Measurements from ENCODE around the gene AKAP5. TPM values are rescaled to one million over a fixed set of nuclear protein-coding genes. Genes with fewer than 3 reads are reported as not detected.

Gene AKAP5
- total RNA-seq, 2 donors from 2014 or later, result 2.0 to 2.2 TPM

- DNase-seq (ENCODE audit: low spot score) (no peak), ATAC-seq (peak; percentile 66 to 67)
- Mint-ChIP-seq H3K9me3 (no peaks in the 10 kb centered on the region), H3K4me3 (peak overlapping the region; percentile 26), H3K4me1 (ENCODE audit: low read depth in 2 of 2) (peaks cover 22 to 39% of the 10 kb centered on the region in 2 donors), H3K36me3 (no peaks in the 10 kb centered on the region), H3K27me3 (no peaks in the 10 kb centered on the region), H3K27ac (peak overlapping the region; percentile 5 to 11)
These were observed 1.8 kb downstream of the AKAP5 start for GRCh38 chr14:64467101-64467500.

- Mint-ChIP-seq H3K36me3 (no peaks in the 10 kb centered on the region), H3K27me3 (no peaks in the 10 kb centered on the region), H3K4me1 (ENCODE audit: low read depth in 2 of 2) (peaks cover 22 to 39% of the 10 kb centered on the region in 2 donors), H3K4me3 (no peak overlapping the region), H3K27ac (peak overlapping the region; percentile 5 to 11), H3K9me3 (no peaks in the 10 kb centered on the region)
- DNase-seq (ENCODE audit: low spot score), result no peak
- ATAC-seq, result no peak
These were observed 2.3 kb downstream of the AKAP5 start for GRCh38 chr14:64467566-64467965.

GRCh38 chr14:64468451-64468850, 3.2 kb downstream of the AKAP5 start:
- H3K9me3 Mint-ChIP-seq, result no peaks in the 10 kb centered on the region
- no peak overlapping the region for H3K4me3 Mint-ChIP-seq
- peaks cover 22 to 39% of the 10 kb centered on the region in 2 donors for H3K4me1 Mint-ChIP-seq (ENCODE audit: low read depth in 2 of 2)
- DNase-seq (ENCODE audit: low spot score) (no peak), ATAC-seq (no peak)
- no peaks in the 10 kb centered on the region for H3K36me3 Mint-ChIP-seq
- peak overlapping the region; percentile 5 to 11 for H3K27ac Mint-ChIP-seq
- no peaks in the 10 kb centered on the region for H3K27me3 Mint-ChIP-seq

DNA sequence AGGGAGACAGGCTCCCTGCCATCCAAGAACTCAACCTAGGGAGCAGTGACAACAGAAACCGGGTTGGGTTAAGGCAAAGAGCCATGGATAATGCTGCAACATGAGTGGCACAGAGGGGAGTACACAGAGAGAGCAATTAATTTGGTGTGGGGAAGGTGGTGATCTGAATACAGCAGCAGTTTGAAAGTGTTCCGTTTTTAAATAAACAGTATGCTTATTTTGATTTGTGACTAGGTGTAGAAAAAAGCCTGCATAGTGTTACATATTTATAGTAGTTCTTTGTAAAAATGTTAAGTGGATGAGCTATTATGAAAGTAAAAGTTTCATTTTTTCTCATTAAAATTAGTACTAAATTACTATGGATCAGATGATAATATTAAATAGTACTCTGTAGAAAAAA, 8.7 kb downstream of the AKAP5 start:
- H3K36me3 Mint-ChIP-seq, result no peaks in the 10 kb centered on the region
- no peak for ATAC-seq
- peaks cover 4 to 6% of the 10 kb centered on the region in 2 donors for H3K4me1 Mint-ChIP-seq (ENCODE audit: low read depth in 2 of 2)
- H3K27ac Mint-ChIP-seq, result no peak overlapping the region
- no peak for DNase-seq (ENCODE audit: low spot score)
- H3K27me3 Mint-ChIP-seq, result no peaks in the 10 kb centered on the region
- peak overlapping the region; percentile 32 for H3K4me3 Mint-ChIP-seq
- H3K9me3 Mint-ChIP-seq, result no peaks in the 10 kb centered on the region

DNA sequence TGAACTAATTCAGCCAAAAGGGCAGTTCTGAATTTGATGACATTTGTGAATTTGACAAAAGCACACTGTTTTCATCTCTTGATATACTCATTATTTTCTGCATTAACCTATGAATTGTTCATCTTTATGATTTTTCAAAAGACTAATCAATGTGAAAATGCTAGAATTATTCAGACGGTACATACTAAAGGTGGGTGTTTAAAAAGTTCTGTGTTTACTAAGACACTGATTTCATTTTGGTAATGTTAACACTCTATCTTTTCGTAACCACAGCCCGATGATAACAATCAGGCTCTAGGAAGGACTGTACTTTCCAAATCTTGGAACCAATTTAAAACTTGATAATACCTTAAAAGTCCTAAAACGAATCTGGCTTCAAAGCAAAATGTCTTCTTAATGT, 9.4 kb downstream of the AKAP5 start:
- peaks cover 4 to 6% of the 10 kb centered on the region in 2 donors for H3K4me1 Mint-ChIP-seq (ENCODE audit: low read depth in 2 of 2)
- H3K36me3 Mint-ChIP-seq, result no peaks in the 10 kb centered on the region
- no peaks in the 10 kb centered on the region for H3K27me3 Mint-ChIP-seq
- no peak overlapping the region for H3K4me3 Mint-ChIP-seq
- ATAC-seq (no peak), DNase-seq (ENCODE audit: low spot score) (no peak)
- no peaks in the 10 kb centered on the region for H3K9me3 Mint-ChIP-seq
- H3K27ac Mint-ChIP-seq, result no peak overlapping the region

DNA sequence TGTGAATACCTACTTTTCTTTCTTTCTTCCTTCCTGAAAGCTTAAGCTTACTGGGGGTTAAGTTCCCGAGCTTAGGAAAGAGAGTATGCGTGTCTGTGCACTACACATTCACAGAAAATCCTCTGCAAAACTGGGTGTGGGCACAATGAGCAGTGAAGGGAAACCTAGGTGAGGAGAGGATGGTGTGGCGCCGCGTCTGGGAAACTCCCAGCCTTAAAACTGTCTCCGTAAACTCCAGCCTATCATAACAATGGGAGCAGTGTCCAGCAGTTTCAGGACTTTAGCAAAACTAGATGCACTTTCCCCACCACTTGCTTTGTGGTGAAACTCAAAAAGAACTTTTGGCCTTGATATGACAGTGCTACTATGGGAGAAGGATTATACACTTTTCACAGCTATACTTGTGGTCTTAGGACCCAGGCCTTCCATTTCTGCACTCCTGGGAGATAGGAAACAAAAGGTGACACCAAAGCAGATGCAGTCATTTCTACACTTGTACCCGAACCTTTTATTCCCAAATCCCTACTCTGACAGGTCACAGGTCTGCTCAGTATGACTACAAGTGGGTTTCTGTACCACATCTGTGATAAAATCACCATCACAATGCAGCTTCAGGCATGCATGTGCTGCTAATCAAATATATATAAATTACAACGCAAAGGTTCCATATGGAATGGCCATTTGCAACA, 10.4 kb downstream of the AKAP5 start:
- peak overlapping the region in 1 of 2 donors; percentile 38 for H3K27ac Mint-ChIP-seq
- no peak for ATAC-seq

GRCh38 chr14:64476438-64476837, 11.1 kb downstream of the AKAP5 start:
- no peak for ATAC-seq
- H3K36me3 Mint-ChIP-seq, result no peaks in the 10 kb centered on the region

More for the DNA sequence above, 10.4 kb downstream of the AKAP5 start:
- H3K9me3 Mint-ChIP-seq, result no peaks in the 10 kb centered on the region
- H3K4me3 Mint-ChIP-seq, result no peak overlapping the region
- peaks cover 4 to 6% of the 10 kb centered on the region in 2 donors for H3K4me1 Mint-ChIP-seq (ENCODE audit: low read depth in 2 of 2)
- H3K36me3 Mint-ChIP-seq, result no peaks in the 10 kb centered on the region
- DNase-seq (ENCODE audit: low spot score), result no peak
- H3K27me3 Mint-ChIP-seq, result no peaks in the 10 kb centered on the region

GRCh38 chr14:64478634-64479250, 13.4 kb downstream of the AKAP5 start:
- DNase-seq (ENCODE audit: low spot score) (no peak), ATAC-seq (no peak)
- no peak overlapping the region for H3K27ac Mint-ChIP-seq

More at GRCh38 chr14:64476438-64476837, 11.1 kb downstream of the AKAP5 start:
- H3K4me1 Mint-ChIP-seq (ENCODE audit: low read depth in 2 of 2), result peaks cover 4 to 6% of the 10 kb centered on the region in 2 donors
- H3K4me3 Mint-ChIP-seq, result no peak overlapping the region
- no peaks in the 10 kb centered on the region for H3K27me3 Mint-ChIP-seq
- no peaks in the 10 kb centered on the region for H3K9me3 Mint-ChIP-seq
- no peak overlapping the region for H3K27ac Mint-ChIP-seq
- no peak for DNase-seq (ENCODE audit: low spot score)

DNA sequence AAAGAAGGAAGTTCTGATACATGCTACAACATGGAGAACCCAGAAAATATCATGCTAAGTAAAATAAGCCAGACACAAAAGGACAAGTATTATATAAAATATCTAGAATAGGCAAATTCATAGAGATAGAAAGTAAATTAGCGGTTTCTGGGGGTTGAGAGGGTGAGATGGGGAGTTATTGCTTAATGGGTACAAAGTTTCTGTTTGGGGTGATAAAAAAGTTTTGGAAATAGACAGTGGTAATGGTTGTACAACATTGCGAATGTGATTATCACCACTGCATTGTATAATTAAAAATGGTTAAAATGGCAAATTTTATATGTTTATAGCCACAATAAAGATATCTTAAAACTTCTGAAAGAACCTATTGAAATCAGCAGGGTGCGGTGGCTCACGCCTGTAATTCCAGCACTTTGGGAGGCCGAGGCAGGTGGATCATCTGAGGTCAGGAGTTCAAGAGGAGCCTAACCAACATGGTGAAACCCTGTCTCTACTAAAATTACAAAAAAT, 23.3 kb downstream of the AKAP5 start:
- Mint-ChIP-seq H3K4me1 (ENCODE audit: low read depth in 2 of 2) (peaks cover 2 to 16% of the 10 kb centered on the region in 2 donors), H3K36me3 (peaks cover 4% of the 10 kb centered on the region), H3K4me3 (no peak overlapping the region), H3K9me3 (no peaks in the 10 kb centered on the region), H3K27ac (no peak overlapping the region), H3K27me3 (no peaks in the 10 kb centered on the region)
- ATAC-seq (no peak), DNase-seq (ENCODE audit: low spot score) (no peak)

More at GRCh38 chr14:64478634-64479250, 13.4 kb downstream of the AKAP5 start:
- Mint-ChIP-seq H3K36me3 (no peaks in the 10 kb centered on the region), H3K27me3 (no peaks in the 10 kb centered on the region), H3K4me3 (no peak overlapping the region), H3K9me3 (no peaks in the 10 kb centered on the region), H3K4me1 (ENCODE audit: low read depth in 2 of 2) (peaks cover 4 to 5% of the 10 kb centered on the region in 2 donors)

GRCh38 chr14:64491637-64492036, 26.3 kb downstream of the AKAP5 start:
- Mint-ChIP-seq H3K36me3 (peaks cover 4% of the 10 kb centered on the region), H3K27me3 (no peaks in the 10 kb centered on the region), H3K9me3 (no peaks in the 10 kb centered on the region), H3K4me1 (ENCODE audit: low read depth in 2 of 2) (peaks cover 7 to 19% of the 10 kb centered on the region in 2 donors), H3K4me3 (no peak overlapping the region), H3K27ac (peak overlapping the region in 1 of 2 donors; percentile 44)
- no peak for DNase-seq (ENCODE audit: low spot score)
- ATAC-seq, result no peak

GRCh38 chr14:64493455-64493854, 28.2 kb downstream of the AKAP5 start:
- H3K36me3 Mint-ChIP-seq, result no peaks in the 10 kb centered on the region
- DNase-seq (ENCODE audit: low spot score) (no peak), ATAC-seq (no peak)
- no peaks in the 10 kb centered on the region for H3K27me3 Mint-ChIP-seq
- no peaks in the 10 kb centered on the region for H3K9me3 Mint-ChIP-seq
- peaks cover 7 to 16% of the 10 kb centered on the region in 2 donors for H3K4me1 Mint-ChIP-seq (ENCODE audit: low read depth in 2 of 2)
- H3K4me3 Mint-ChIP-seq, result no peak overlapping the region
- peak overlapping the region in 1 of 2 donors; percentile 66 for H3K27ac Mint-ChIP-seq

DNA sequence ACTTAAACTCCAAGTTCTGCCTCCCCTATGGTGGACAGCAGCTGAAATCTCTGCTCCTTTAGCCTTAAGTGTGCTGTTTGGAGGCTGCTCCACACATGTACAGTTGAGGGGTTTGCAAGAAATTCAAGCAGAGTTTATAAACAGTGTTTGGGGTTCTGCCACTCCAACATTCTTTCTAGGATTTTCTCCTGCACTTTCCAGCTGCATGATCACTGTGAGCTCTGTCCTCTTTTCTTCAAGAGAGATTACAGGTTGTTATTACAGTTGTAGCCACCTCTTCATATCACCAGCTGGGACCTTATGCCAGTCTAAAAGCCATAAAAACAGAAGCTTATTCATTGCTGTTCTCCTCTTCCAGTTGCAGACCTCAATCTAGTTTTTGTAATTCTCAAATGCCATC, 30.0 kb downstream of the AKAP5 start:
- H3K4me1 Mint-ChIP-seq (ENCODE audit: low read depth in 2 of 2), result peaks cover 13 to 20% of the 10 kb centered on the region in 2 donors
- H3K27me3 Mint-ChIP-seq, result no peaks in the 10 kb centered on the region
- no peak overlapping the region for H3K4me3 Mint-ChIP-seq
- no peaks in the 10 kb centered on the region for H3K9me3 Mint-ChIP-seq
- DNase-seq (ENCODE audit: low spot score), result no peak
- H3K36me3 Mint-ChIP-seq, result no peaks in the 10 kb centered on the region
- ATAC-seq, result no peak
- peak overlapping the region in 1 of 2 donors; percentile 43 for H3K27ac Mint-ChIP-seq

DNA sequence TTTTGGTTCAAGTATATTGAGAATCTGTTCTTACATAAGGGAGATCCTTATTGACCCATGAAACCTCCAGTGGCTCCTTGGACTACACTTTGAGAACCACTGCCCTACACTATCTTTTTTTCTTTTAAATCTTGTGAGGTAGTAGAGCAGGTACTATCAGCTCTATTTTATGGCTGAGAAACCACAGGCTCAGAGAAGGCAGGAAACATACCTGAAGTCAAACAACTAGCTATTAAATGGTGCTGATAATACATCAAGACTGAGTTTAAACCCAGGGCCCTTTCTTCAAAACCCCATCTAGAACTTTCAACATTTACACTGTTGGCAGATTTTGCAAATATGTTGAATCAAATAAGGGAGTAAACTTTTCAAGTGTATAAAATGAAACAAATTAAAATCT, 31.5 kb downstream of the AKAP5 start:
- ATAC-seq (no peak), DNase-seq (ENCODE audit: low spot score) (no peak)
- no peaks in the 10 kb centered on the region for H3K27me3 Mint-ChIP-seq
- H3K4me1 Mint-ChIP-seq (ENCODE audit: low read depth in 2 of 2), result peaks cover 20 to 21% of the 10 kb centered on the region in 2 donors
- no peak overlapping the region for H3K4me3 Mint-ChIP-seq
- no peaks in the 10 kb centered on the region for H3K9me3 Mint-ChIP-seq
- no peak overlapping the region for H3K27ac Mint-ChIP-seq
- no peaks in the 10 kb centered on the region for H3K36me3 Mint-ChIP-seq

DNA sequence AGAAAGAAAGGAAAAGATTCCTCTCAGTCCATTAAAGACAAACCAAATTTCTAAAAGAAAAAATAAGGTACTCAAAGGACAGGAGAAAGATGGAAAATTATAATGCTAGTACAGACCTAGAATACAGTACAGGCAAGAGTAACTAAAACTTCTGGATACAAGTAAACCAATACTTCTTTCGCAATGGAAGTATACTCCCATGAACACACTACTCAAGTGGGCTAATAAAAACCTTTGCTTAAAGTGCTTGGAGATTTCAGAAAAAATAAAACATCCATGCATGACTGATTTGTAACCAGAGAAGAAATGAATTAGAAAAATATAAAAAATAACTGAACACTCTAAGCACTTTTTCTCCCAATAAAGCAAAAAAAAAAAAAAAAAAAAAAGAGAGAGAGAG, 34.8 kb downstream of the AKAP5 start:
- DNase-seq (ENCODE audit: low spot score) (no peak), ATAC-seq (no peak)
- Mint-ChIP-seq H3K9me3 (no peaks in the 10 kb centered on the region), H3K27ac (peak overlapping the region; percentile 77 to 80), H3K4me1 (ENCODE audit: low read depth in 2 of 2) (peaks cover 24 to 29% of the 10 kb centered on the region in 2 donors), H3K4me3 (peak overlapping the region; percentile 66), H3K27me3 (no peaks in the 10 kb centered on the region), H3K36me3 (peaks cover 7% of the 10 kb centered on the region)
